ENCODE results near the gene FMNL2. TPM values are rescaled to one million over a fixed set of nuclear protein-coding genes. Genes with fewer than 3 reads are reported as not detected.

The FMNL2 gene
- total RNA-seq, 4 donors from 2014 or later = 5.8 to 19.8 (median 16.9) TPM

- TF ChIP-seq CTCF (IDR thresholded peaks at IDR 0.05) (no peak), POLR2A (IDR thresholded peaks at IDR 0.05) (no peak)
- no peaks in the 10 kb centered on the region for H3K36me3 ChIP-seq
- H3K4me1 ChIP-seq = peaks cover 2 to 66% (median 13%) of the 10 kb centered on the region in 3 donors
- WGBS, 2 donors = 80 to 82% methylated on average over 2 of the region's 2 CpGs
- intact Hi-C loops (cut with DNase I) = no loop called here
- no peaks in the 10 kb centered on the region for H3K27me3 ChIP-seq
- H3K27ac ChIP-seq = peak overlapping the region in 2 of 4 donors; percentile 1 to 5
- H3K9me3 ChIP-seq = no peaks in the 10 kb centered on the region
- no peak overlapping the region for H3K4me3 ChIP-seq
- DNase-seq = no peak
Observed at GRCh38 chr2:152405206-152406118, 70.5 kb downstream of the FMNL2 start.

- intact Hi-C loops (cut with DNase I) = no loop called here
- Histone ChIP-seq H3K4me1 (peaks cover 2 to 65% (median 17%) of the 10 kb centered on the region in 3 donors), H3K27ac (peak overlapping the region in 1 of 4 donors; percentile 4), H3K36me3 (no peaks in the 10 kb centered on the region), H3K4me3 (no peak overlapping the region), H3K9me3 (no peaks in the 10 kb centered on the region), H3K27me3 (no peaks in the 10 kb centered on the region)
- TF ChIP-seq CTCF (IDR thresholded peaks at IDR 0.05) = no peak
- no peak for TF ChIP-seq POLR2A (IDR thresholded peaks at IDR 0.05)
- WGBS, 2 donors = 13 to 36% methylated on average over 2 of the region's 2 CpGs
- no peak for DNase-seq
Observed at GRCh38 chr2:152406119-152406835, 71.3 kb downstream of the FMNL2 start.

- TF ChIP-seq CTCF (IDR thresholded peaks at IDR 0.05) = no peak
- TF ChIP-seq POLR2A (IDR thresholded peaks at IDR 0.05) = no peak
- peak overlapping the region in 1 of 4 donors; percentile 47 for H3K4me3 ChIP-seq
- peaks cover 2 to 65% (median 17%) of the 10 kb centered on the region in 3 donors for H3K4me1 ChIP-seq
- H3K27me3 ChIP-seq = no peaks in the 10 kb centered on the region
- intact Hi-C loops (cut with DNase I) = no loop called here
- H3K9me3 ChIP-seq = no peaks in the 10 kb centered on the region
- peak overlapping the region in 1 of 4 donors; percentile 4 for H3K27ac ChIP-seq
- DNase-seq = no peak
- WGBS, 2 donors = 38 to 40% methylated on average over 2 of the region's 2 CpGs
- no peaks in the 10 kb centered on the region for H3K36me3 ChIP-seq
Observed at GRCh38 chr2:152406836-152407161, 71.8 kb downstream of the FMNL2 start.

GRCh38 chr2:152407204-152407721, 72.3 kb downstream of the FMNL2 start:
- intact Hi-C loops (cut with DNase I) = no loop called here
- no peaks in the 10 kb centered on the region for H3K27me3 ChIP-seq
- no peak for DNase-seq
- no peaks in the 10 kb centered on the region for H3K9me3 ChIP-seq
- H3K4me1 ChIP-seq = peaks cover 2 to 69% (median 17%) of the 10 kb centered on the region in 3 donors
- H3K27ac ChIP-seq = peak overlapping the region in 2 of 4 donors; percentile 4 to 19
- H3K36me3 ChIP-seq = no peaks in the 10 kb centered on the region
- peak overlapping the region in 1 of 4 donors; percentile 47 for H3K4me3 ChIP-seq
- 13% methylated on average over 8 of the region's 8 CpGs for WGBS, 2 donors
- TF ChIP-seq CTCF (IDR thresholded peaks at IDR 0.05) = no peak
- no peak for TF ChIP-seq POLR2A (IDR thresholded peaks at IDR 0.05)

- TF ChIP-seq CTCF (IDR thresholded peaks at IDR 0.05) = no peak
- no peak for TF ChIP-seq POLR2A (IDR thresholded peaks at IDR 0.05)
- Histone ChIP-seq H3K36me3 (no peaks in the 10 kb centered on the region), H3K4me3 (no peak overlapping the region), H3K4me1 (peaks cover 2 to 68% (median 17%) of the 10 kb centered on the region in 3 donors), H3K9me3 (no peaks in the 10 kb centered on the region), H3K27ac (no peak overlapping the region), H3K27me3 (no peaks in the 10 kb centered on the region)
- DNase-seq = no peak
- WGBS, 2 donors = 100% methylated on average over 1 of the region's 1 CpG
- intact Hi-C loops (cut with DNase I) = no loop called here
Observed at GRCh38 chr2:152407806-152408205, 72.8 kb downstream of the FMNL2 start.

Measured in esophagus squamous epithelium (tissue), 5 donors.